ENCODE data around the gene THOC2.

DNA sequence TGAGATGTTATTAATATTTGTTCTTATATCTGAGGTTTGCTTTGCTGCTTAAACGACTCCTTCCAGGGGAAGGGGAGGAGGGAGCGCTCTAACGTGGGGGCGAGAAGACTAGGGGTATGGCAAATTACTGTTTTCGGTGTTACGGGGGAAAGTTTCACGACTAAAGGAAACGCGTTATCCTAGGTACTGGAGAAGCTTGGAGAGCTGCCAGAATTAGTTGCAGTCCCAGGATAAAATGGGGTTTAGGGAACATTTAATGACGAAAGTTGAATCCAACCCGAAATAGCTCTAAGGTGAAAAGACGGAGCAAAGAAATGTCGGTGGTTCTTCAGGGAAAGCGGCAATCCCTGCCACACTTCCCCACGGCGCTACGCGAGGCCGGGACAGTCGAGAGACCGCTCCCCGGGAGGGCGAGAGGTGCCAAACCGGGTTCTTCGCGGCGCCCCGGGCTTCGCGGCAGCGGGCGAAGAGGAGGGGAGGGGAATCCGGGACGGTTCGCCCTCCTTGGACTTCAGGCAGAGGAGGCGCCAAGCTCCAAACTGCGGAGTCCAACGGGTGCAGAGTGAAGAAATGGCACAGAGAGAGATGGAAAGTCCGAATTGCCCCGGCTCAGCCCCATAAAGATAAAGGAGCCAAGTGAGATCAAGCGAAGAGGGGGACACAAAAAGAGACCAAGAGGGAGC, 724 bp downstream of the THOC2 start:
- TF ChIP-seq, protein P1, sequence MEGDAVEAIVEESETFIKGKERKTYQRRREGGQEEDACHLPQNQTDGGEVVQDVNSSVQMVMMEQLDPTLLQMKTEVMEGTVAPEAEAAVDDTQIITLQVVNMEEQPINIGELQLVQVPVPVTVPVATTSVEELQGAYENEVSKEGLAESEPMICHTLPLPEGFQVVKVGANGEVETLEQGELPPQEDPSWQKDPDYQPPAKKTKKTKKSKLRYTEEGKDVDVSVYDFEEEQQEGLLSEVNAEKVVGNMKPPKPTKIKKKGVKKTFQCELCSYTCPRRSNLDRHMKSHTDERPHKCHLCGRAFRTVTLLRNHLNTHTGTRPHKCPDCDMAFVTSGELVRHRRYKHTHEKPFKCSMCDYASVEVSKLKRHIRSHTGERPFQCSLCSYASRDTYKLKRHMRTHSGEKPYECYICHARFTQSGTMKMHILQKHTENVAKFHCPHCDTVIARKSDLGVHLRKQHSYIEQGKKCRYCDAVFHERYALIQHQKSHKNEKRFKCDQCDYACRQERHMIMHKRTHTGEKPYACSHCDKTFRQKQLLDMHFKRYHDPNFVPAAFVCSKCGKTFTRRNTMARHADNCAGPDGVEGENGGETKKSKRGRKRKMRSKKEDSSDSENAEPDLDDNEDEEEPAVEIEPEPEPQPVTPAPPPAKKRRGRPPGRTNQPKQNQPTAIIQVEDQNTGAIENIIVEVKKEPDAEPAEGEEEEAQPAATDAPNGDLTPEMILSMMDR (IDR thresholded peaks at IDR 0.05), result no peak
- no peak for TF ChIP-seq EZH2 (IDR thresholded peaks at IDR 0.05; ENCODE audit: borderline replicate concordance, insufficient read depth, low read depth, low read length, poor library complexity, severe bottlenecking)

All from B cell (primary cell).